ENCODE results near the gene ACVR1B.
"Not testable (repeated sequence)": the region's sequence is repeated elsewhere in the genome, so short reads cannot be mapped to it uniquely, and the experiment has no call there.

ACVR1B gene

DNA sequence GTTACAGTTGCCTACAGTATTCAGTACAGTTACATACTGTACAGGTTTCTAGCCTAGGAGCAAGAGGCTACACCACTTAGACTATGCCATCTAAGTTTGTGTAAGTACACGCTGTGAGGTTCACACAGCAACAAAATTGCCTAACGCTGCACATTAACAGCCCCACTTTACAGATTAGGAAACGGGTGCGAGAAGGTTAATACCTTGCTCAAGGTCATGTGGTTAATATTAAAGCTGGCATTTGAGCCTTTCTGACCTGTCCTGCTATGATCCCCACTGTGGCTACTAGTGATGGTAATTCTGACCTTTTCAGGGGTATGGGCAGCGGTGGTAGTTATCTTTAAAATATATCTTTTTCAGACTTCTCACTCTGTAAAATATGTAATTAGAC, 20.9 kb downstream of the ACVR1B start:
- DNase-seq = no peak

DNA sequence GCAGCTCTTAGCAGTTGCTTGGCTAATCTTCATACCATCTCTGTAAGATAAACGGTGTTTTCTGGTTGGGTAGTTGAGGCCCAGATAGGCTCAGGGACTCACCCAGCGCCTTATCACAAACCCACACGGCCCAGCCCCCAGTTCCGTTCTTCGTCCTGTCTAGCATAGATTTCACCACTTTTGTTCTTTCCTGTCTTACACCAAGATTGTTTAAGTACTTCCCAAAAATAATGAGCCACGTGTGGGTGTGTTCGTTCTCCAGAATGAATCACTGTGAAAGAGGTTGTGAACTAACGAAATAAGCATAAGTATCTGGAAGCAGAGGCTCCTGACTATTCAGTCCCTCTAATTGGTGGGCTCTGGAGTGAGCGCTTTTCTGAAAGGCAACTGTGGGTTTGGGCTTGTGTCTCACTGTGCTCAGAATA, 21.4 kb downstream of the ACVR1B start:
- DNase-seq = no peak

DNA sequence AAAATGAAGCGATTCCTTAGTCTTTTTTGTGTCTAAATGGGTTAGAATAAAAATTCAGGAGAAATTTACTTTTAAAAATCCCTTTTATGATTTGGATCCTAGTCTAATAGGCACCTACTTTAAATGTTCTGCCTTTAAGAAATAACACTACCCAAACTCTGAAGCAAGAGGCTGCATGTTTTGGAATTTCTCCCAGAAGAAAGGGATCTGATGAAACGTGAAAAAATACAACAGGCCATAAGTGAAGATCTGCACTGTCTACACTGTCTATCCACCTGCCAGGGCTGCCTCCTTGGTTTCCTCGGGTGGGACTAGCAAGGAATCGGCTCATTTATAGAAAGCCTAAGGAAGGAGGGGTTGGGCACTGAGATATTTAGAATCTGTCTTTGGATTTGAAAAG, 22.1 kb downstream of the ACVR1B start:
- DNase-seq = no peak

DNA sequence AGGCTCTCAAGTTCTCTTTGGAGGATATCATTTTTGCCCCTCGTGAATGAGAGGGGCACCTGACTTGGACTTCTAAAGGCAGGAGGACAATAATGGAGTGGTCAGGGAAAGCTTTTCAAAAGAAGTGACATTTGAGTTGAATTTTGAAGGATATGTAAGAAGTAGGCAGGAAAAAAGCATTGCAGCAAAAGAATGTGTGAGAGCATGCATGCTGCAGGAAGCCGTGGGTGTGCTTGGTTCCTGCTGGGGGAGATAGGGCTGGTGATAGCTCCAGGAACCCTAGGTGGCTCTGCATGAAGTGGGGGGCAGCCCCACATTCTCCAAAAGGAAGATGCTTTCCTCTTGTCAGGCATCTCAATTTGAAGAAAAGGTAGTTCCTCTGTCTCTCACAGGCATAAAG, 23.1 kb downstream of the ACVR1B start:
- DNase-seq = no peak

DNA sequence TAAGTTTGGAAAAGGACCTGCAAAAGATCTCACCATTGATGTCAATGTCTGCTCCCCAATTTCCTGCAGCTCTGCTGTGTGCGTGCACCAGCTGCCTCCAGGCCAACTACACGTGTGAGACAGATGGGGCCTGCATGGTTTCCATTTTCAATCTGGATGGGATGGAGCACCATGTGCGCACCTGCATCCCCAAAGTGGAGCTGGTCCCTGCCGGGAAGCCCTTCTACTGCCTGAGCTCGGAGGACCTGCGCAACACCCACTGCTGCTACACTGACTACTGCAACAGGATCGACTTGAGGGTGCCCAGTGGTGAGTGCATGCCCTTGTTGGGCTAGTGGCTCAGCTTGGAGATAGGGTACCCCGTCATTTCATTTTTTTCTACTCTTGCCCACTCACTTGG, 23.7 kb downstream of the ACVR1B start:
- DNase-seq = no peak

DNA sequence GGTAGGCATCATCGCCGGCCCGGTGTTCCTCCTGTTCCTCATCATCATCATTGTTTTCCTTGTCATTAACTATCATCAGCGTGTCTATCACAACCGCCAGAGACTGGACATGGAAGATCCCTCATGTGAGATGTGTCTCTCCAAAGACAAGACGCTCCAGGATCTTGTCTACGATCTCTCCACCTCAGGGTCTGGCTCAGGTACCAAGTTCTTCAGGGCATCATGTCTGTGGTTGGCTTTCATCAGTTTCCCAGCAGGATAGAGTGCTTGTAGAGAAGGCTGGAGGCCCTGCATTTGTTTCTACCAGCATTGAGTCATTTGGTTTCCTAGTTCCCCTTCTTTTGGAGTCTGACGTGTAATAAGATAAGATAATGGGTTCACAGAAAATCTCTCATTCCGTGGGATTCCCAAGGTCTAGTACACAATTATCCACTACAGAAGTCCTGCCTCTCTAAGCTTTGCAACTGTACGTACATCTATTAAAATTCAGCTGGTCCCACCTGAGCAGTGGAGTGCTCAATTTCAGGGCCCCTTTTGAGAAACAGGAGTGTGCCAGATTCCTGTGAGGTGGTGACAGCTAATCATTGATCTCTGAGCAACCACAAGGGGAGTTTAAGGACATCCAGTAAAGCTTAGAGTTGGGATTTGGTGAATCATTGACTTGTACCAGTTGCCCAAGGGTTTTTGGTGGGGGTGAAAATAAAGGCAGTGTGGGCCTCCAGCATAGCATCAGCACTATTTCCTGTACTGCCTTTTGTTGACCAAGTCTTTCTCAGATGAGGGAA, 25.1 kb downstream of the ACVR1B start:
- no peak for DNase-seq

DNA sequence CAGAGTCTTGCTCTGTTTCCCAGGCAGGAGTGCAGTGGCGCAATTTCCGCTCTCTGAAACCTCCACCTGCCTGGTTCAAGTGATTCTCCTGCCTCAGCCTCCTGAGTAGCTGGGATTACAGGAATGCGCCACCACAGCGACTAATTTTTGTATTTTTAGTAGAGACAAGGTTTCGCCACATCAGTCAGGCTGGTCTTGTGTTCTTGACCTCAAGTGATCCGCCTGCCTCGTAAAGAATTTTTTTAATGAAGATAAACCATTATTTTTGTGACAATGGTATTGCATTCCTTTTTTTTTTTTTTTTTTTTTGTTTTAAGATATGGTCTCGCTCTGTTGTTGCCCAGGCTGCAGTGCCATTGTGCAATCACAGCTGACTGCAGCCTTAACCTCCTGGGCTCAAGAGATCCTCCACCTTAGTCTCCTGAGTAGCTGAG, 25.8 kb downstream of the ACVR1B start:
- no peak for DNase-seq

DNA sequence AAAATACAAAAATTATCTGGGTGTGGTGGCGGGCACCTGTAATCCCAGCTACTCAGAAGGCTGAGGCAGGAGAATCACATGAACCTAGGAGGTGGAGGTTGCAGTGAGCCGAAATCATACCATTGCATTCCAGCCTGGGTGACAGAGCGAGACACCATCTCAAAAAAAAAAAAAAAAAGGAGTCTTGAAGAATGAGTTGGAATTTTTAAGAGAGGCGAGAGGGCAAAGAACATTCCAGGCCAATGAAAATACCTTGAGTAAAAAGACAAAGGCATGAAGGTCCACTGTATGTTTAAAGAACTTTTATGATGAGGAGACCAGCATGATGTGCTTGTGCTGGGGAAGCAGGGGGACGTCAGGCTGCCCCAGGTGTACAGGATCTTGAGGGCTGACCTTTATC, 27.8 kb downstream of the ACVR1B start:
- DNase-seq = not testable (repeated sequence)

DNA sequence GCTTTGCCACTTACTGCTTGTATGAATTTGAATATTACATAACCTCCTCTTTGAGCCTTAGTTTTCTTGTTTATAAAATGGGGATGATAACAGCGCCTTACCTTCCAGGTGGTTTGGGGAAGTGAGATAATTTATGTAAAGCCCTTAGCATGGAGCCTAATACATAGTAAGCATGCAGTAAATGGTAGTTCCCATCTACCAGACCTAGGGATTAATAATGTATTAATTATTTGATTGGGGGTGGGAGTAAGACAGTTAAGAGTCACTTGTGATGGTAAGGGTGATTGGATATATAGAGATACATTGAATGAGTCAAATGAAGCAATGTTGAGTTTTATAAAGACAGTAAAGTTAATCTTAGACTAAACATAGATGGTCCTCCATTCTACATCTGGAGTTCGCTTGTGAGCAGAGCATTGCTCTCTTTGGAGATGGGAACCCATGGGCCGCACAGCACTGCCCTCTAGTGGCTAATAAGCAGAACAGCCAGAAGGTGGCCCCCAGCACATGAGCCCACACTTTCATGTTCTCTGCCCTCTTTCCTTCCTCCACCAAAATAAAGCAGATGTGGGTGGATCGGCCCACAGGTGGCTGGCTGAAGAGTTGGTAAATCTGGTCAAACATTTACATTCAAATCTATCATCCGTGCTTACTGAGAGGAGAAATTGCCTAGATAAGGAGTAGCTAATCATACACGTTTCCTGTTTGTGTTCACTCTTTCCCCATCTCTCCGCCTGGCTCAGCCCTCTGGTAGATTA, 28.7 kb downstream of the ACVR1B start:
- DNase-seq = peak; percentile 48

DNA sequence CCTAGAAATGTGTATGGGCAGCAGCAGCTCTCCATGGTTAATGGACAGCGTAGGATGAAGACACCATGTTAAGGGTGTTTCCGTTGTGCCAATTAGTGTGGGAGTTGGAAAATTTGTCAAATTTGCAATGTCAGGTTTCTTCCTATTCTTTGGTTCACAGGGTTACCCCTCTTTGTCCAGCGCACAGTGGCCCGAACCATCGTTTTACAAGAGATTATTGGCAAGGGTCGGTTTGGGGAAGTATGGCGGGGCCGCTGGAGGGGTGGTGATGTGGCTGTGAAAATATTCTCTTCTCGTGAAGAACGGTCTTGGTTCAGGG, 29.3 kb downstream of the ACVR1B start:
- DNase-seq = no peak

DNA sequence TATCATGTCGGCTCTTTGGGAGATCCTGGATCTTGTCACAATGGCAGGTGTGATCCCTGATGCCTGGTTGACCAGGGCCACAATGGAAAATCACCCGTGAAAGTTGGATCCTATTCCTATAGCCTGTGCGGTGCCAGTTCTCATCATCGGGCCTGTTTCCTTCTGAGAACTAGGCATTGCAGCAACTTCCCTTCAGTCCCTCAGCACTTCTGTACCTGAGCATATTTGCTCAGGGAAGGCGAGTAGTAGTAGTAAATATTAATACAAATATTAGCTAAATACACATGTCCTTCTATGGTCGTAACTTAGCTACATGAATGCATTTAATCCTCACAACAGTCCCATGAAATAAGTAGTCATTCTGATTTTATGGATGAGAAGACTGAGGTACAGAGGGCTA, 33.2 kb downstream of the ACVR1B start:
- DNase-seq = no peak

DNA sequence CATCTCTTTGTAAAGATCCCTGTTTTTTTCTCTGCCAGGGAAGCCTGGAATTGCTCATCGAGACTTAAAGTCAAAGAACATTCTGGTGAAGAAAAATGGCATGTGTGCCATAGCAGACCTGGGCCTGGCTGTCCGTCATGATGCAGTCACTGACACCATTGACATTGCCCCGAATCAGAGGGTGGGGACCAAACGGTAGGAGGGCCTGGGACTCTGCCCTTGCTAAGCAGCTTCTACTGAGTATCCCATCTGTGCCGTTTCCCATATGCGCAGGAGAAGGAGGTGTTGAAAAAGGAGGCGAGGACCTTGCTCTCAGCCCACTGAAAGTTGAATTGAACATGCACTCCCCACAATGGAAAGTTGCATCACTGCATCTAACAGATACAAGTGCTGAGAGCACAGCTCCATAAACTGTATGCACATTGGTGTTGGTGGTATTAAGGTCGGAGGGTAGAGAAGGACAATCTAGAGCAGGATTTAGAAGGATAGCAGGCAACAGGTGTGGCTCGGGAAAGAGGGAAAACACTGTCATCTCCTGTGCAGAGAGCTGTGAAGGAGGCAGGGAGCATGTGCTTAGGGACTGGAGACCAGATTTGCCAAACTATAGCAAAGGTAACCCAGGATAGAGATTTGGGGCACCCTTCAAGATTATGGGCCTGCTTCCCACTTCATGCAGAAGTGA, 33.8 kb downstream of the ACVR1B start:
- DNase-seq = no peak

DNA sequence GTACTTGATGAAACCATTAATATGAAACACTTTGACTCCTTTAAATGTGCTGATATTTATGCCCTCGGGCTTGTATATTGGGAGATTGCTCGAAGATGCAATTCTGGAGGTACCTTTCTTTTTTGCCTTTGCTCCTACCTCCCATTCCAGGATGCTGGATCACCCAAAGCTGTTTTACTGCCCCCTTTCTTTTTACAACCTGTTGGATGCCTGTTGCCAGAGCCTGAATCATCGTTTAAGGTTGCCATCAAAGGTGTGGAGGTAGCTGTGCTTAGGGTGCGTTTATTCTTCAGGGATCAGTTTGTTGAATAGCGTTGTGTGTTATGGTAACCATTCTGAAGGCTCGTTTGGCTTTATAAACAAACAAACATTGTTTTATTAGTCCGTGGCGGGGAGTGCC, 35.3 kb downstream of the ACVR1B start:
- no peak for DNase-seq

DNA sequence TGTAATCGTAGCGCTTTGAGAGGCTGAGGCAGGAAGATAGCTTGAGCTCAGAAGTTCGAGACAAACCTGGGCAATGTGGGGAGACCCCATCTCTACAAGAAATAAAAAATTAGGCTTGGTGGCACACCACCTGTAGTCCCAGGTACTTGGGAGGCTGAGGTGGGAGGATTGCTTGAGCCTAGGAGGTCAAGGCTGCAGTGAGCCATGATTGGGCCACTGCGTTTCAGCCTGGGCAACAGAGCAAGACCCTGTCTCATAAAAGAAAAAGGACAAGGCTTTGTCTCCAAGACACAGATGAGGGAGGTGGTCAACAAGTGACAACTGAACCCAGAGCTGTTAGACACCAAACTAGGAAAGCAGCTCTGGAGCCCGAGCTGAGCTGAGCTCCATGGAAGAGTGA, 40.7 kb downstream of the ACVR1B start:
- no peak for DNase-seq

DNA sequence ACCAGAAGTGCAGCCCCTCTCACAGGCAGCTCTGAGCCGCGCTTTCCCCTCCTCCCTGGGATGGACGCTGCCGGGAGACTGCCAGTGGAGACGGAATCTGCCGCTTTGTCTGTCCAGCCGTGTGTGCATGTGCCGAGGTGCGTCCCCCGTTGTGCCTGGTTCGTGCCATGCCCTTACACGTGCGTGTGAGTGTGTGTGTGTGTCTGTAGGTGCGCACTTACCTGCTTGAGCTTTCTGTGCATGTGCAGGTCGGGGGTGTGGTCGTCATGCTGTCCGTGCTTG, 43.0 kb downstream of the ACVR1B start:
- DNase-seq = no peak

DNA sequence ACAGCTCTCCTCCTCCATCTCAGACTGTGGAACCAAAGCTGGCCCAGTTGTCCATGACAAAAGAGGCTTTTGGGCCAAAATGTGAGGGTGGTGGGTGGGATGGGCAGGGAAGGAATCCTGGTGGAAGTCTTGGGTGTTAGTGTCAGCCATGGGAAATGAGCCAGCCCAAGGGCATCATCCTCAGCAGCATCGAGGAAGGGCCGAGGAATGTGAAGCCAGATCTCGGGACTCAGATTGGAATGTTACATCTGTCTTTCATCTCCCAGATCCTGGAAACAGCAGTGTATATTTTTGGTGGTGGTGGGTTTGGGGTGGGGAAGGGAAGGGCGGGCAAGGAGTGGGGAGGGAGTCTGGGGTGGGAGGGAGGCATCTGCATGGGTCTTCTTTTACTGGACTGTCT, 43.5 kb downstream of the ACVR1B start:
- DNase-seq = no peak

DNA sequence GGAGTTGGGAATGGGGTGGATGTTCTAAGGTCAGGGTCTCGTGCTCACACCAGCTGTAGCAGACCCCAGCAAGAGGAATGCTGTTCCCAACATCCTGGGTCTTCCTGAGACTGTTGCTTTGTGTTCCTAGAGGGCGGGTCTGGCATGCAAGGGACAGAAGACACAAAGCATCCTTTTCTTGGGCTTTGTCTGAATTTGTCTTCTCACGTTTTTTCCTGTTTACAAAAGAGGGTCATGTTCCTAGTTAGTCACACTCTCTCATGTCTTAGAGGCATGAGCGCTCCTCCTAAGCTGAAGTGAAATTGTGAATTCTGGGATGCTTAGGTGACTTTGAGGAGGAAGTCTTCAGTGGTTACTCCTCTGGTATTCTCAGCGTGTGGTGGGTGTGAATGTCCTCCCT, 45.6 kb downstream of the ACVR1B start:
- no peak for DNase-seq

DNA sequence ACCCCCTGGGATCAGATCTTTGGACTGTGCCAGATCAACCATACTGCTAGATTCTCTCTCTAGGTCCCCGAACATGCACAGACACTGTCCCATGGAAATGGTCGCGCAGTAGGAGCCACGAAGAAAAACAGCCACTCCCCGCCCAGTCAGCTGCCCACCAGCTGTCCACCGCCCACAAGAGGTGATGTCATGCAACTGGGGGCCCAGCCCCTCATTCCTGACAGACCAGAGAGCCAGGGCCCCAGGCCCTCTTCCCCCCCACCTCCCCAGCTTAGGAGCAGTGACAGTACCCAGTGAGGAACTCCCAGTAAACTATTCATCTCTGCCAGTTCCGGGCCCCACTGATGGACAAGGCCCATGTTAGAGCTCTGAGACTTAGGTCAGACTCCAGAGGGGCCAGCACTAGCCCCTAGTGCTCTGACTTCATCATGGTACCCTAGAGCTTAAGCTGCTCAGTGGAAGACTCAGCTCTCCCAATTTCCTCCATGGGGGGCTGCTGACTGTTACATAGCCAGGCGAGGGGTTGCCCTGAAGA, 51.6 kb downstream of the ACVR1B start:
- no peak for DNase-seq

DNA sequence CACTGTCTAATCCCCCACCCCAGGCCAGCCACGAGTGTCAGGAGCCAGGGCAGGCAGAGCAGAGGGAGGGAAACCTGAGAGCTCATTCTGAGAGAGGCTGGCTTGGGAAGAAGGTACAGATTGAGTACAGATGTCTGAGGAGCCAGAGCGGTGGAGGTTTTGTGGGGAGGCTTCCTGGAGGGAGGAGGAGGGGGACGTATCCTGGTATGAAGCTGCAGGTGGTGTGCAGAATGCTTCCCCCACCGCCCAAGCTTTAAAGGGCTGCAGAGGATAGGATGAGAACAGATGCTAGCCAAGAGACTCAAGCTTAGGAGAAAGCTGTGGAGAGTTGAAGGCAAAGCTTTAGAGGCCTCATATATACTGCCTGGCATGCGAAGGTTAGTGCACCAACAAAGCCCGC, 52.1 kb downstream of the ACVR1B start:
- no peak for DNase-seq

DNA sequence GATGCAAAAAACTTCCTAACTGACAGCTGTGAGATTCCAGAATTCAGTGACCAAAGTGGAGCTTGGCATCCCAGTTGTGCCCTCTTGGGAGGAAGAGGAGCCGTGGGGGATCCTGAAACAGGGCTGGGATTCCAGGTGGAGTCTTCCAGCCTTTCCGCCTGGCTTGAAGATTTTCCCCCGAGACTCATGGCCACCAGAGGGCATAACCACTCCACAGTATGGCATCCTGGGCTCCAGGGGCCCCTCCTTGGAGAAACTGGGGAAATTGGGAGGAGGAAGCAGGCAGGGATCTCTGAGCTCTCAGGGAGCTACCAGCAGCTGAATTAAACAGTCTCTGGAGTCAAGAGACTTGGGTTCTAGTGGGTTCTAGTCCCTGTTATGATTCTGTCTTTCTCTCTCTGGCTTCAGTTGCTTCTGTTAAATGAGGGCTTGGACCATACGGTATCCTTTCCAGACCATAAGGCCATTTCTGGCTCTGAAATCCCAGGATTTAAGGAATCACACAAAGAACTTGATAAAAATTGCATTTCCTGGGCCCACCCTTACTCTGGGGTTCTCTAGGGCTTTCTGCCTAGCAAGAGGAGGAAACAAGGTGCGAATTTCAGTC, 52.6 kb downstream of the ACVR1B start:
- peak; percentile 28 for DNase-seq

DNA sequence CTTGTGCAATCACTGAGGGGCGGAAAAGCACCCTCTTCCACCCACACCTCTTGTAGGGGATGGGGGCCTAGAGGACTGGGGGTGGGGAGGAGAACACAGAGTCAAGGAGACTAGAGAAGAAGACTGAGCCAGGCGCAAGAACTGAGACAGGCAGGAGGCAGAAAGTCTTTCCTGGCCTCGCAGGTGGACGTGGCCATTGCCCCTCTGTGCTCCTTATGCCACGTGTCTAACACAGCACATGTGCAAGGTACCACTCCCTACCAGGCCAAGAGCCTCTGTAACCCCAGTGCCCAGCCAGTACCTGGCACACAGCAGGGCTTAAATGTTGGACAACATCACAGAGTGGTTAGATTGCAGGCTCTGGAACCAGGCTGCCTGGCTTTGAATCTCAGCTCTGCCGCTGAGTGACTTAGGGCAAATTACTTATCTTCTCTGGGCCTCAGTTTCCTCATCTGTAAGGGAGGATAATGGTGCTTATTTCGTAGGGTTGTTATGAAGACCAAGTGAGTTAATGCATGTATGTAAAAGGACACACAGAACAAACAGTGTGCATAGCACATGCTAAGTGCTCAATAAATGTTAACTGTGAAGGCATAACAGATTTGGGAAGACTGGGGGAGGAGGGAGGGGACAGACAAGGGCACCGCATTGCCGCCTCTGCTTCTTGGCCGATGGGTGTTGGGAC, 53.9 kb downstream of the ACVR1B start:
- DNase-seq = no peak

DNA sequence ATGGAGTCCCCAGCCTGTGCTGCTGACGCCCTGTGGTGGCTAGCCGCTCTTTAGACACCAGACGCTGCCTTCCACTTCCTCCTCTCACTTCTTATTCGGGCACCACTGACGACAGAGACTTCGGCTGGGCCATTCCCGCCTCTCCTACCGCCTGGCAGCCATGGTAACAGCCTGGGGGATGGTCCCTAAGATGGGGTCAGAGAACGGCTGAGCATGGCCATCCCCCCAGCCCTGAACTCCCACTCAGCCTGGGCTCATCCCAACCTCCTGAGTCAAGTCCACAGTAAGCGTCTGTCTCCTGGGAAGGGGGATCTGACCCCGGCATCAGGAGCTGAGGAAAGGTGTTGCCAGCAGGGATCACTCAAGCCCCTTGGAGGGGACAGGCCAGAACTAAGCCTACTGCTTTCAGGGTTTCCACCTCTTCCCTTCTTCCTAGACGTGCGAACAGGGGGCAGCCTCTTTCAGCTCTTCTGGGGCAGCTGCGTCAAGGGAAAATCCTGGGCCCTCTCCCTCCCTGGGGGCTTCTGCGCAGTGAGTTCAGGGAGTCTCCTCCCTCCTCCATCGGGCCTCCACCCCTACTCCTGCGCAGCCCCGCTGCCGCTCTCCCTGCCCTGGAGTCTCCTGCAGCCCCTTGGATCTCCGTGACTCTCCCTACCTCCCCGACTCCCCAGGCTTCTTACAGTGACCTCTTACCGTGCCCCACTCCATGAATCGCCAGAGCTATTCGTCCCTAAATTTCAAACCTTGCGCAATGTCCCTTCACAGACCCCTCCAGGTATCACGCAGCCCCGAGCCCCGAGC, 54.6 kb downstream of the ACVR1B start:
- DNase-seq = no peak

All from NCI-H1694 (cell line).